ENCODE results near the gene PRKCA. TPM values are rescaled to one million over a fixed set of nuclear protein-coding genes. Genes with fewer than 3 reads are reported as not detected.

PRKCA gene
- total and polyA plus RNA-seq, 9 donors: 9.1 to 67.6 (median 37.2) TPM

- no peaks in the 10 kb centered on the region for H3K9me3 ChIP-seq
- DNase-seq: no peak
- WGBS, 3 donors: 95 to 96% (median 96%) methylated on average over 7 of the region's 7 CpGs
- no peak overlapping the region for H3K4me3 ChIP-seq
- H3K36me3 ChIP-seq: no peaks in the 10 kb centered on the region
- intact Hi-C loops (cut with DNase I): no loop called here
- peaks cover 1% of the 10 kb centered on the region for H3K4me1 ChIP-seq (ENCODE audit: insufficient read depth)
- no peaks in the 10 kb centered on the region for H3K27me3 ChIP-seq
- no peak for TF ChIP-seq CTCF (IDR thresholded peaks at IDR 0.05)
- no peak for TF ChIP-seq EP300 (IDR thresholded peaks at IDR 0.05)
- TF ChIP-seq POLR2A (IDR thresholded peaks at IDR 0.05): no peak
- no peak overlapping the region for H3K27ac ChIP-seq
These were observed 69.1 kb downstream of the PRKCA start for GRCh38 chr17:66371561-66371960.

DNA sequence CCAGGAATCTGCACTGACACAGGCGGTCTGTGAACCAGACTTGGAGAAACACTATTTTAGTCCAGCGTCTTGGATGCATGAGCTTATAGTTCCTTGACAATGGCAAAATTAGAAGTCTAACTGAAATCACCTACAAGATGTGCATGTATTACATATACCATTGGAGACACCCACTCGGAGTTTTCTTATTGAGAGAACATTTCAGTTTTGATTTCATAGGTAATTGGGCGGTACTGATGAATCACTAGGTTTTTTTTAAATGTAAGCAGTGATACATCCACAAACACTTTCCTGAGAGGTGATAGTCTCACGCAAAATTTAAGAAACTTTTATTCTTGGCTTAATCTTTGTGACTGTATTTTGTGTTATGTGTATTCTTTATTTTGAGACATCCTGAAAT is 69.8 kb downstream of the PRKCA start:
- Histone ChIP-seq H3K27ac (no peak overlapping the region), H3K4me3 (no peak overlapping the region), H3K4me1 (ENCODE audit: insufficient read depth) (peaks cover 2% of the 10 kb centered on the region), H3K27me3 (no peaks in the 10 kb centered on the region), H3K36me3 (no peaks in the 10 kb centered on the region), H3K9me3 (no peaks in the 10 kb centered on the region)
- DNase-seq: no peak
- WGBS, 3 donors: 96 to 98% (median 98%) methylated on average over 5 of the region's 5 CpGs
- intact Hi-C loops (cut with DNase I): no loop called here
- no peak for TF ChIP-seq CTCF (IDR thresholded peaks at IDR 0.05)
- TF ChIP-seq EP300 (IDR thresholded peaks at IDR 0.05): no peak
- TF ChIP-seq POLR2A (IDR thresholded peaks at IDR 0.05): no peak

DNA sequence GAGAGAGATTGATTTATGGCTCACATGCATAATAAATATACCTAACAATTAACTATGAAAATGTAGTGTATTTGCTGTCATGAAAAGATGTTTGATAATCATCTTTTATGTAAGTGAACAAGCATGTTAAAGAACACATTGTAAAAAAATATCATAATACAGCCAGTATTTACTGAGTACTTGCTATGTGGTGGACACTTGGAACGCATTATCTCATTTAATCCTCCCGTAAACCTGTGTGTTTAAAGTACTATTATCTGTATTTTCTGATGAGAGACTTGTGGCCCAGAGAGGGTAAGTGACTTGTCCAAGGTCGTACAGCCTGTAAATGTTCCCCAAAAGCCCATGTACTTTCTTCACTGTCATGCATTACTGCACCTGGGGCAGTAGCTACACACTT is 70.7 kb downstream of the PRKCA start:
- no peak for DNase-seq
- Histone ChIP-seq H3K4me3 (no peak overlapping the region), H3K27ac (no peak overlapping the region), H3K27me3 (no peaks in the 10 kb centered on the region), H3K4me1 (ENCODE audit: insufficient read depth) (peaks cover 2% of the 10 kb centered on the region), H3K36me3 (no peaks in the 10 kb centered on the region), H3K9me3 (no peaks in the 10 kb centered on the region)
- no peak for TF ChIP-seq POLR2A (IDR thresholded peaks at IDR 0.05)
- no peak for TF ChIP-seq CTCF (IDR thresholded peaks at IDR 0.05)
- TF ChIP-seq EP300 (IDR thresholded peaks at IDR 0.05): no peak
- 90 to 94% (median 92%) methylated on average over 3 of the region's 3 CpGs for WGBS, 3 donors
- intact Hi-C loops (cut with DNase I): no loop called here

GRCh38 chr17:66373944-66374817 is 71.8 kb downstream of the PRKCA start:
- no peaks in the 10 kb centered on the region for H3K27me3 ChIP-seq
- WGBS, 3 donors: 81 to 85% (median 85%) methylated on average over 18 of the region's 18 CpGs
- H3K9me3 ChIP-seq: no peaks in the 10 kb centered on the region
- TF ChIP-seq POLR2A (IDR thresholded peaks at IDR 0.05) (no peak), EP300 (IDR thresholded peaks at IDR 0.05) (no peak), CTCF (IDR thresholded peaks at IDR 0.05) (no peak)
- H3K36me3 ChIP-seq: no peaks in the 10 kb centered on the region
- intact Hi-C loops (cut with DNase I): no loop called here
- H3K4me1 ChIP-seq (ENCODE audit: insufficient read depth): peaks cover 2% of the 10 kb centered on the region
- DNase-seq: no peak
- H3K27ac ChIP-seq: no peak overlapping the region
- no peak overlapping the region for H3K4me3 ChIP-seq

Data from ovary (tissue), 9 donors.